ENCODE measurements around the gene GPER1. TPM values are rescaled to one million over a fixed set of nuclear protein-coding genes. Genes with fewer than 3 reads are reported as not detected.
"Not testable (repeated sequence)": the region's sequence is repeated elsewhere in the genome, so short reads cannot be mapped to it uniquely, and the experiment has no call there.

Gene GPER1
- total RNA-seq, 2 experiments from 2014 or later = 34.9 to 75.9 TPM

DNA sequence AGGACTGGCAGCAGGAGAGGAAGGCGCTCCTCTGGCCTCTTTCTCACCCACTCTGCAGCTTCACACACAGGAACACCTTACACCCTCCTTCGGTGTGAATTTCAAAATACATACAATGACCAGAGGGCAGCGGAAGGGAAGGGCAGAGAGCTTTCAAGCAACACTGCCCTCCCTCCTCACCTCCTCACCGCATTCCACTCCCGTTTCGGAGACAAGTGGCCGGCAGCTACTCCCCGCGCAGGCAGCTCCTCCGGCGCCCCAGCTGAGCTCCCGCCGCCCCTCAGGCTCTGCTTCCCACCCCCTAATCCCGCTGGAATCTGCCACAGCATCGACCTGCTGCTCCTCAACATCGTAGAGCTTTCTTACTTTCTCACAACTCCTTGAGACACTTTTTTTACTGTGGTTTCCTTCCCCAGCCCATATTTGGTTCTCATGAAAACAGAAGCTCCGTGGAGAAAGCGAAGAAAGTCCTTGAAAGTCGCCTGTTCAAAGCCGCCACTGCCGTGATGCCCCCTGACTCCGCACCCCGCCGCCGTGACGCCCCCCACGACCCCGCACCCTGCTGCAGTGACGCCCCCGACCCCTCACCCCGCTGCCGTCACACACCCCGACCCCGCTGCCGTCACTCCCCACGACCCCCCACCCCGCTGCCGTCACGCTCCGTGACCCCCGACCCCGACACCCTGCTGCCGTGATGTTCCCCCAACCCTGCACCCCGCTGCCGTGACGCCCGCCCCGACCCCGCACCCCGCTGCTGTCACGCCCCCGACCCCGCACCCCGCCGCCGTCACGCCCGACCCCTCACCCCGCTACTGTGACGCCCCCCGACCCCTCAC lies 14.6 kb upstream of the GPER1 start:
- TF ChIP-seq, protein P1, sequence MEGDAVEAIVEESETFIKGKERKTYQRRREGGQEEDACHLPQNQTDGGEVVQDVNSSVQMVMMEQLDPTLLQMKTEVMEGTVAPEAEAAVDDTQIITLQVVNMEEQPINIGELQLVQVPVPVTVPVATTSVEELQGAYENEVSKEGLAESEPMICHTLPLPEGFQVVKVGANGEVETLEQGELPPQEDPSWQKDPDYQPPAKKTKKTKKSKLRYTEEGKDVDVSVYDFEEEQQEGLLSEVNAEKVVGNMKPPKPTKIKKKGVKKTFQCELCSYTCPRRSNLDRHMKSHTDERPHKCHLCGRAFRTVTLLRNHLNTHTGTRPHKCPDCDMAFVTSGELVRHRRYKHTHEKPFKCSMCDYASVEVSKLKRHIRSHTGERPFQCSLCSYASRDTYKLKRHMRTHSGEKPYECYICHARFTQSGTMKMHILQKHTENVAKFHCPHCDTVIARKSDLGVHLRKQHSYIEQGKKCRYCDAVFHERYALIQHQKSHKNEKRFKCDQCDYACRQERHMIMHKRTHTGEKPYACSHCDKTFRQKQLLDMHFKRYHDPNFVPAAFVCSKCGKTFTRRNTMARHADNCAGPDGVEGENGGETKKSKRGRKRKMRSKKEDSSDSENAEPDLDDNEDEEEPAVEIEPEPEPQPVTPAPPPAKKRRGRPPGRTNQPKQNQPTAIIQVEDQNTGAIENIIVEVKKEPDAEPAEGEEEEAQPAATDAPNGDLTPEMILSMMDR (conservative IDR thresholded peaks at IDR 0.05; ENCODE audit: low read length) = no peak
- no peak for TF ChIP-seq EZH2phosphoT487 (IDR thresholded peaks at IDR 0.05; ENCODE audit: borderline replicate concordance, low read depth, low read length)
- intact Hi-C loops (cut with micrococcal nuclease; ENCODE audit: unreplicated experiment) = loop anchor here (5.0 kb wide), 1 partner anchor 79 kb away; no protein-coding TSS in a partner anchor
- no TSS peak for BruUV-seq (replicated peaks)
- H3K9me3 ChIP-seq (ENCODE audit: low read length) = no peaks in the 10 kb centered on the region
- H4K20me1 ChIP-seq (ENCODE audit: insufficient read depth, low read length) = no peaks in the 10 kb centered on the region
- no peak overlapping the region for H2AFZ ChIP-seq (ENCODE audit: low read length)
- no peaks in the 10 kb centered on the region for H3K79me2 ChIP-seq (ENCODE audit: insufficient read depth, low read depth, low read length)
- ChIA-PET POLR2A (no interaction called here), CTCF (ENCODE audit: unreplicated experiment) (no interaction called here)
- H3K27ac ChIP-seq (ENCODE audit: low read depth, low read length, poor library complexity, severe bottlenecking) = no peak overlapping the region
- H3K36me3 ChIP-seq (ENCODE audit: insufficient read depth, low read length) = no peaks in the 10 kb centered on the region
- no peak for DNase-seq (ENCODE audit: low spot score)
- no peaks in the 10 kb centered on the region for H3K9me2 ChIP-seq (ENCODE audit: insufficient read depth, low read length)
- no peak overlapping the region for H3K4me3 ChIP-seq (ENCODE audit: low read depth, low read length, poor library complexity, severe bottlenecking)
- H3K4me2 ChIP-seq (ENCODE audit: low read length) = no peak overlapping the region
- H3K4me1 ChIP-seq (ENCODE audit: insufficient read depth, low read length, poor library complexity, severe bottlenecking) = peaks cover 19% of the 10 kb centered on the region

DNA sequence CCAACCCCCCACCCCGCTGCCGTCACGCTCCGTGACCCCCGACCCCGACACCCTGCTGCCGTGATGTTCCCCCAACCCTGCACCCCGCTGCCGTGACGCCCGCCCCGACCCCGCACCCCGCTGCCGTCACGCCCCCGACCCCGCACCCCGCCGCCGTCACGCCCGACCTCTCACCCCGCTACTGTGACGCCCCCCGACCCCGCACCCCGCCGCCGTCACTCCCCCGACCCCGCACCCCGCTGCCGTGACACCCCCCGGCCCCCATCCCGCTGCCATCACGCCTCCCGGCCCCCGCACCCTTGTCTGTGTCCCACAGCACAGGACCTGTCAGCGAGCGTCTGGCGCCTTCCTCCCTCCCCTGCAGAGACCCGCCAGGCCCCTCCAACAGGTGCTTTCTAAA lies 13.9 kb upstream of the GPER1 start:
- H2AFZ ChIP-seq (ENCODE audit: low read length); H3K27ac ChIP-seq (ENCODE audit: low read depth, low read length, poor library complexity, severe bottlenecking); H3K4me2 ChIP-seq (ENCODE audit: low read length); H3K36me3 ChIP-seq (ENCODE audit: insufficient read depth, low read length); POLR2A ChIA-PET; CTCF ChIA-PET (ENCODE audit: unreplicated experiment); H4K20me1 ChIP-seq (ENCODE audit: insufficient read depth, low read length); DNase-seq (ENCODE audit: low spot score); BruUV-seq (replicated peaks); H3K79me2 ChIP-seq (ENCODE audit: insufficient read depth, low read depth, low read length); H3K4me3 ChIP-seq (ENCODE audit: low read depth, low read length, poor library complexity, severe bottlenecking); H3K9me2 ChIP-seq (ENCODE audit: insufficient read depth, low read length); H3K9me3 ChIP-seq (ENCODE audit: low read length): not testable (repeated sequence)
- peaks cover 19% of the 10 kb centered on the region for H3K4me1 ChIP-seq (ENCODE audit: insufficient read depth, low read length, poor library complexity, severe bottlenecking)
- intact Hi-C loops (cut with micrococcal nuclease; ENCODE audit: unreplicated experiment) = loop anchor here (5.0 kb wide), 1 partner anchor 78 kb away; no protein-coding TSS in a partner anchor

DNA sequence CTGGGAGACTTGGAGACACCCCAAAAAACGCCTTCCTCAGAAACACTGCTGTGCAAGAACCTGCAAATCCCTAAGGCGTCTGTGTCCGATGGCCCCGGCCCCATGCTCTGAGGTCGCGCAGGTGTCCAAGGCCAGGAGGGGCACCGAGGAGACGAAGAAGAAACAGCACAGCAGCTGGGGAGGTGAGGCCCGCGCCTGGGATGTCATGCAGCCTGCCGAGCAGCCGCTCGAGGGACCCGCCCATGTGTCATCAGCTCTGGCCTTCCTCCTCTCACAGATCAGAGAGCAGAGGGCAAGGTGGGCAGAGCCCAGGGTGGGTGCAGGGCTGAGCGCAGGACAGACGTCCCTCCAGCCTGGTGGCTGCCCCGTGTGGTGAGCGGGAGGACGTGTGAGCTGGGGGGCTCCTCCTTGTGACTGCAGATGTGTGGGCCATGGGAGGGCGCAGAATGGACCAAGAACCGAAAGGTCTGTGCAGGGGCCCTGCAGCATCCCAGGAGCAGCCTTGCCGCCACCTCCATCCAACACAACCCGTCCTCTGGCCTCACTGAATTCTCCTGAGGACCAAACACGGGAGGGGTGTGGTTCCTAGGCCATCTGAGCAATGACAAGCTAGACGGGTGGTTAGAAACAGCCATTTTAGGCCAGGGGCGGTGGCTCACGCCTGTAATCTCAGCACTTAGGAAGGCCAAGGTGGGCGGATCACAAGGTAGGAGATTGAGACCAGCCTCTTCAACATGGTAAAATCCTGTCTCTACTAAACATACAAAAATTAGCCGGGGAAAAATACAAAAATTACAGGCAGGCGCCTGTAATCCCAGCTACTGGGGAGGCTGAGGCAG lies 13.1 kb upstream of the GPER1 start:
- BruUV-seq (replicated peaks) = no TSS peak
- no peak for DNase-seq (ENCODE audit: low spot score)
- Histone ChIP-seq H3K27ac (ENCODE audit: low read depth, low read length, poor library complexity, severe bottlenecking) (no peak overlapping the region), H3K9me3 (ENCODE audit: low read length) (no peaks in the 10 kb centered on the region), H2AFZ (ENCODE audit: low read length) (no peak overlapping the region), H4K20me1 (ENCODE audit: insufficient read depth, low read length) (no peaks in the 10 kb centered on the region; the same call in 1 of the 2 replicates), H3K4me2 (ENCODE audit: low read length) (no peak overlapping the region), H3K36me3 (ENCODE audit: insufficient read depth, low read length) (no peaks in the 10 kb centered on the region), H3K4me1 (ENCODE audit: insufficient read depth, low read length, poor library complexity, severe bottlenecking) (peaks cover 19% of the 10 kb centered on the region), H3K9me2 (ENCODE audit: insufficient read depth, low read length) (no peaks in the 10 kb centered on the region), H3K4me3 (ENCODE audit: low read depth, low read length, poor library complexity, severe bottlenecking) (no peak overlapping the region), H3K79me2 (ENCODE audit: insufficient read depth, low read depth, low read length) (no peaks in the 10 kb centered on the region)
- no peak for TF ChIP-seq EZH2phosphoT487 (IDR thresholded peaks at IDR 0.05; ENCODE audit: borderline replicate concordance, low read depth, low read length)
- TF ChIP-seq, protein P1 (conservative IDR thresholded peaks at IDR 0.05; ENCODE audit: low read length) = no peak
- ChIA-PET POLR2A (interaction anchor here (0.7 kb wide), 2 partner anchors 99 to 375 kb away, joined by 3 to 4 read pairs; no protein-coding TSS in a partner anchor), CTCF (ENCODE audit: unreplicated experiment) (interaction anchor here (1.4 kb wide), 1 partner anchor 103 kb away, joined by 3 read pairs; no protein-coding TSS in a partner anchor)
- intact Hi-C loops (cut with micrococcal nuclease; ENCODE audit: unreplicated experiment) = loop anchor here (5.0 kb wide), 1 partner anchor 77 kb away; no protein-coding TSS in a partner anchor

Measured in OCI-LY7 (cell line).